Heart right ventricle (tissue), 16 donors: ENCODE results near the gene GNB1L. TPM values are rescaled to one million over a fixed set of nuclear protein-coding genes. Genes with fewer than 3 reads are reported as not detected.
A peak's percentile ranks its signal among the peaks of the same experiment; 100 is the strongest.

Experiments used
- ATAC-seq, 8 donors: fragments of 200-7000 bp; cut with Tn5 transposase; one replicate each; pipeline ENCODE4 v1.9.1; 2020; ENCODE audit warnings: mild to moderate bottlenecking in 8 of 8, moderate library complexity in 8 of 8, moderate number of reproducible peaks in 1 of 8
- DNase-seq, 2 donors: peaks; one replicate each; pipeline ENCODE4 v3.0.0-alpha.2; 2020
- H3K27ac ChIP-seq, 10 donors: fragments of 200-600 bp; sonication (generic) in 2 of 10; one replicate each; pipeline versions ENCODE4 v1.5.0 to v1.8.0; 2020 to 2022; ENCODE audit warnings: mild to moderate bottlenecking in 3 of 10
- H3K27me3 ChIP-seq, 7 donors: fragments of 200-600 bp; one replicate each; pipeline ENCODE4 v1.8.0; 2021 to 2022; ENCODE audit warnings: mild to moderate bottlenecking in 2 of 7
- H3K36me3 ChIP-seq, 9 donors: fragments of 200-600 bp; sonication (generic) in 1 of 9; one replicate each; pipeline versions ENCODE4 v1.5.0 to v1.8.0; 2020 to 2022; ENCODE audit warnings: mild to moderate bottlenecking in 2 of 9
- H3K4me1 ChIP-seq, 9 donors: fragments of 200-600 bp; sonication (generic) in 1 of 9; one replicate each; pipeline versions ENCODE4 v1.5.0 to v1.8.0; 2020 to 2022; ENCODE audit warnings: mild to moderate bottlenecking in 4 of 9
- H3K4me3 ChIP-seq, 10 donors: fragments of 200-600 bp; sonication (generic) in 2 of 10; one replicate each; pipeline versions ENCODE4 v1.5.0 to v1.8.0; 2020 to 2022; ENCODE audit warnings: mild to moderate bottlenecking in 7 of 10, moderate library complexity in 2 of 10
- H3K9me3 ChIP-seq, 11 donors: fragments of 200-600 bp in 10 of 11; sonication (generic) in 2 of 11; one replicate each; pipeline versions ENCODE4 v1.5.0 to v1.8.0; 2013 to 2022; ENCODE audit warnings: mild to moderate bottlenecking in 2 of 11, control low read depth in 1 of 11, moderate library complexity in 1 of 11
- CTCF ChIP-seq, 9 donors: fragments of 200-600 bp; sonication (generic) in 2 of 9; IDR thresholded peaks; one replicate each; pipeline versions ENCODE4 v1.5.0 to v1.8.0; 2021 to 2022; ENCODE audit warnings: antibody characterized with exemption in 9 of 9, mild to moderate bottlenecking in 5 of 9, moderate library complexity in 1 of 9
- WGBS, 2 donors: extraction: QIAGEN DNeasy Blood & Tissue Kit; methylation state at CpG; one replicate each; pipeline ENCODE4 v1.1.7; 2013; ENCODE audit warnings: inconsistent platforms in 1 of 2; 5-methylcytosine and 5-hydroxymethylcytosine counted together
- intact Hi-C, 10 donors: fragments of 100-400 bp; cut with DNase I; formaldehyde crosslinking; loops; one replicate each; pipeline versions ENCODE4 v1.11.1 to v1.14.2; 2022
- polyA plus RNA-seq, 2 donors: library from polyadenylated mRNA; stranded (reverse); fragments of 200-250 nt; gene quantifications; one replicate each; pipeline ENCODE4 v1.2.3, GENCODE V29; 2013
- total RNA-seq, 10 donors: library from RNA; stranded (reverse); fragmentation: NEBNext Ultra II Directional in 3 of 10; extraction: Animal tissue kit (Norgen Biotek cat#: 25700) in 3 of 10; gene quantifications; one replicate each; pipeline versions ENCODE4 v1.2.1 to v1.2.4, GENCODE V29; 2021 to 2023
- donor health status: Arrhythmogenic right ventricular cardiomyopathy.
- donor health status: ischemic (EF 13 %, LVEDD 7.1; RV severe dilation, severe dysfunction).
- donor health status: healthy with polysubstance abuse.
- donor health status: DM: no; HTN: yes; CAD: no.
- donor health status: DM: no; HTN: no; CAD: no.
- donor health status: ischemic (EF 25% LVEDD 6.9; RV normal size, moderate dysfunction).
- donor health status: ischemic (EF 25% LVEDD 5.7; RV mildly dilated, moderate dysfunction).
- donor health status: healthy.
- donor health status: DM: yes; HTN: yes; CAD: no.
- donor health status: Ischemic cardiomyopathy.
- donor health status: ischemic (EF 35%, LVEDD 5.7; RV mildly dilated, moderate dysfunction).
- donor health status: nonischemic (EF 11% LVEDD 7.7; RV severe dilation, severe dysfunction).
- donor health status: DM: yes; HTN: yes; CAD: no.
- donor health status: PGD.
- donor health status: ischemic (EF 29% LVEDD 5.4; RV normal size, mild dysfunction).
- donor health status: nonischemic (EF 23%, LVEDD 6.1; RV moderate dilation, normal function).

Gene GNB1L
- total and polyA plus RNA-seq, 12 donors, result 0.76 to 9.3 (median 1.9) TPM

GRCh38 chr22:19859861-19860510 lies 5.3 kb upstream of the GNB1L start:
- TF ChIP-seq CTCF (IDR thresholded peaks at IDR 0.05), result no peak
- ATAC-seq, result no peak

DNA sequence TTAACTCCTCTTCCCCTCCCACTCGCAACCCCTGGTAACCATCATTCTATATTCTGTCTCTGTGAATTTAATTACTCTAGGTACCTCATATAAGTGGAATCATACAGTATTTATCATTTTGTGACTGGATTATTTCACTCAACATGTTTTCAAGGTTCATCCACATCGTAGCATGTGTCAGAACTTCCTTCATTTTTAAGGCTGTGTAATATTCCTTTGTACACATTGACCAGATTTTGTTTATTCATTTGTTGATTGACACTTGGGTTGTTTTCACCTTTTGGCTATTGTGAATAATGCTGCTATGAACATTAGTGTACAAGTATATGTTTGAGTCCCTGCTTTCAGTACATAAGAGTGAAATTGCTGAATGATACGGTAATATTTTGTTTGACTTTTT lies 2.7 kb upstream of the GNB1L start:
- DNase-seq, result no peak
- Histone ChIP-seq H3K9me3 (no peaks in the 10 kb centered on the region), H3K4me1 (peaks cover 17 to 33% (median 27%) of the 10 kb centered on the region in 9 donors), H3K27me3 (no peaks in the 10 kb centered on the region), H3K27ac (no peak overlapping the region), H3K36me3 (peaks cover 0 to 5% (median 0%) of the 10 kb centered on the region in 9 donors), H3K4me3 (no peak overlapping the region)
- WGBS, 2 donors, result 98 to 99% methylated on average over 3 of the region's 3 CpGs
- no peak for ATAC-seq
- intact Hi-C loops, result no loop called here
- no peak for TF ChIP-seq CTCF (IDR thresholded peaks at IDR 0.05)

More at GRCh38 chr22:19859861-19860510, 5.3 kb upstream of the GNB1L start:
- WGBS, 2 donors, result 94 to 98% methylated on average over 8 of the region's 8 CpGs
- no peaks in the 10 kb centered on the region for H3K36me3 ChIP-seq
- H3K27me3 ChIP-seq, result no peaks in the 10 kb centered on the region
- no peaks in the 10 kb centered on the region for H3K9me3 ChIP-seq
- no peak for DNase-seq
- no peak overlapping the region for H3K27ac ChIP-seq
- intact Hi-C loops, result no loop called here
- H3K4me1 ChIP-seq, result peaks cover 0 to 16% (median 13%) of the 10 kb centered on the region in 9 donors
- no peak overlapping the region for H3K4me3 ChIP-seq

DNA sequence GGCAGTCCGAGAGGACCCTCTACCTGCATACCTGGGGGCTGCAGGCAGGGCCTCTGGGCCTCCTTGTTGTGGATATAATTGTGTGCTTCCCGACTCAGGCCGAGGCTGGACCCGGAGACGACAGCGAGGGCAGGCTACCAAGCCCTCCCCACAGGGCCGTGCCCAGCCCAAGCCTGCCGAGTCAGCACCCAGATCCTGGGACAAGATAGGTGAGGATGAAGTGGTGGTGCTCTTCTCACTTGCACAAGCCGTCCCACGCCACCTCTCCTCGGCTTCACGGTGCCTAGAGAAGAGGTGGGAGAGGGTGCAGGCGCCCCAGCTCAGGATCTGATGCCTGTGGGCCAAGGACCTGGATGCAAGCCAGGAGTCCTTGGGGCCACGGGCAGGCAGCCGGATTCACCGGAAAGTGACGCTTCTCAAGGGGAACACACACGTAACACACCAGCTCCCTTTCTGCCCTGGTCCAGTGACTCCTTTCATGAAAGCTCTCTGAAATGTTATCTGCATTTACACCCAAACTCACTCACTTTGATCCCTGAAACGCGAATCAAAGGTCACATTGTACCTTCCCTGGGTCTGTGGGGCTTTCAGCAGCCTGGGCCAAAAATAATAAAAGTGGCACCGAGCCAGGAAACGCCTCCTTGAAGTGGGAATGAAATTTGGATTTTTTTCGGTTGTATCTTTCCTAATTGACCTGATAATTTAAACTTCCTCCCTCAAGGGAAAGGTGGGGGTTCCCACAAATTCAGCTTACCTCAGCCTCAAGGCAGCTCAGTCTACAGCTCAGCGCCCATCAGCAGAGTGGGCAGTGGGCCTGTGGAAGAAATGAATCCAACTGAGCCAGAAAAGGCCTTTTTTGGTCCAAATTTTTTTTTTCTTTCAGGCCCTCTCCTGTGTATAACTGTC lies 1.1 kb upstream of the GNB1L start:
- Histone ChIP-seq H3K9me3 (no peaks in the 10 kb centered on the region), H3K36me3 (peaks cover 0 to 21% (median 10%) of the 10 kb centered on the region in 9 donors), H3K4me1 (peaks cover 18 to 33% (median 27%) of the 10 kb centered on the region in 9 donors), H3K4me3 (peak overlapping the region; percentile 68 to 98 (median 94)), H3K27ac (peak overlapping the region; percentile 78 to 98 (median 94)), H3K27me3 (no peaks in the 10 kb centered on the region)
- peak in 1 of 2 donors; percentile 52 for DNase-seq
- intact Hi-C loops, result no loop called here
- 7% methylated on average over 24 of the region's 24 CpGs for WGBS, 2 donors
- peak in 7 of 8 donors; percentile 0 to 28 (median 24) for ATAC-seq
- TF ChIP-seq CTCF (IDR thresholded peaks at IDR 0.05), result no peak
